Panc1 (cell line): ENCODE data around the gene RALGPS2. TPM values are rescaled to one million over a fixed set of nuclear protein-coding genes. Genes with fewer than 3 reads are reported as not detected.

Experiments used
- ATAC-seq: fragments of 200-7000 bp; cut with Tn5 transposase; 2 replicates; pipeline ENCODE4 v1.9.1; 2020; ENCODE audit warnings: mild to moderate bottlenecking, moderate library complexity
- BruUV-seq: library from RNA; stranded (reverse); fragments of 400-500 nt; replicated peaks from 2 replicates; lab custom pipeline; 2021; lab: Mats Ljungman, UMichigan
- CTCF ChIA-PET: fragments of 300-600 bp; sonication (Branson Sonifier 250); formaldehyde crosslinking; loops from one replicate; lab custom pipeline; 2022; ENCODE audit warnings: antibody characterized with exemption; lab: Charles Lee
- POLR2A ChIA-PET: fragments of 300-600 bp; sonication (Branson Sonifier 250); formaldehyde crosslinking; loops from one replicate; lab custom pipeline; 2022; ENCODE audit warnings: antibody characterized with exemption; lab: Charles Lee
- DNase-seq: peaks from one replicate; pipeline ENCODE4 v3.0.0-alpha.2; 2010; ENCODE audit warnings: low read depth, low spot score
- H3K27ac ChIP-seq: 2 replicates; pipeline ENCODE4 v1.5.1; 2011; ENCODE audit warnings: mild to moderate bottlenecking, low read length, inconsistent platforms
- H3K27me3 ChIP-seq: fragments of 200-500 bp; sonication (Bioruptor generic); 2 replicates; pipeline ENCODE4 v1.6.0; 2014; ENCODE audit warnings: low read length, inconsistent platforms; ENCODE audit not compliant: control insufficient read depth, insufficient read depth
- H3K36me3 ChIP-seq: fragments of 200-500 bp; sonication (Bioruptor generic); 2 replicates; pipeline ENCODE4 v1.5.1; 2014; ENCODE audit warnings: inconsistent platforms, mild to moderate bottlenecking, low read length, moderate library complexity; ENCODE audit not compliant: control insufficient read depth, insufficient read depth
- H3K4me1 ChIP-seq: 2 replicates; pipeline ENCODE4 v1.5.1; 2011; ENCODE audit warnings: inconsistent platforms, mild to moderate bottlenecking, low read length, moderate library complexity; ENCODE audit not compliant: control insufficient read depth, insufficient read depth
- H3K4me3 ChIP-seq, 2 experiments: 2 replicates each; pipeline ENCODE4 v1.5.1; 2011 to 2012; ENCODE audit warnings: low read depth in 2 of 2, low read length in 2 of 2, mild to moderate bottlenecking in 2 of 2, inconsistent platforms in 1 of 2, moderate library complexity in 1 of 2
- H3K9me3 ChIP-seq: fragments of 200-500 bp; sonication (Bioruptor generic); 2 replicates; pipeline ENCODE4 v1.5.1; 2014; ENCODE audit warnings: low read depth, mild to moderate bottlenecking, inconsistent platforms, low read length, moderate library complexity; ENCODE audit not compliant: control insufficient read depth, insufficient read depth
- POLR2AphosphoS5 ChIP-seq: IDR thresholded peaks from 2 replicates; pipeline ENCODE4 v1.6.1; 2012; ENCODE audit warnings: mild to moderate bottlenecking, low read depth, low read length, moderate library complexity
- REST ChIP-seq, 2 experiments: IDR thresholded peaks; 2 replicates each; pipeline ENCODE4 v1.6.1; 2011 to 2012; ENCODE audit warnings: low read depth in 2 of 2, control low read depth in 1 of 2, low read length in 1 of 2, mild to moderate bottlenecking in 1 of 2, moderate library complexity in 1 of 2; ENCODE audit not compliant: insufficient read depth in 1 of 2
- SIN3A ChIP-seq: IDR thresholded peaks from 2 replicates; pipeline ENCODE4 v1.6.1; 2012; ENCODE audit warnings: low read depth, mild to moderate bottlenecking, low read length, moderate library complexity, borderline replicate concordance; ENCODE audit not compliant: insufficient read depth
- TCF7L2 ChIP-seq: IDR thresholded peaks from 2 replicates; pipeline ENCODE4 v1.6.1; 2011; ENCODE audit warnings: mild to moderate bottlenecking, low read depth, low read length, inconsistent platforms
- in situ Hi-C: cut with HindIII; loops from 2 replicates; pipeline ENCODE4 v1.10.0; 2016; ENCODE audit warnings: low sequenced_read_pairs, low pct_unique_long_range_greater_than_20kb
- intact Hi-C: fragments of 100-400 bp; cut with micrococcal nuclease; formaldehyde crosslinking; loops from one replicate; pipeline ENCODE4 v1.10.0; 2022; ENCODE audit not compliant: unreplicated experiment
- total RNA-seq: library from RNA; stranded (reverse); gene quantifications from one replicate; pipeline ENCODE4 v1.2.1, GENCODE V29; 2021; ENCODE audit not compliant: unreplicated experiment
- TF ChIP-seq, protein P1 (sequence below): fragments of 450-650 bp; IDR thresholded peaks from 2 replicates; pipeline ENCODE4 v1.5.1; 2017; ENCODE audit warnings: mild to moderate bottlenecking

Gene RALGPS2
- total RNA-seq, 1 experiment from 2014 or later: 5.4 TPM

GRCh38 chr1:178871551-178872320 lies 146.7 kb downstream of the RALGPS2 start:
- Histone ChIP-seq H3K27ac (no peak overlapping the region), H3K9me3 (no peaks in the 10 kb centered on the region), H3K36me3 (no peaks in the 10 kb centered on the region), H3K27me3 (no peaks in the 10 kb centered on the region; the same call in 1 of the 2 replicates), H3K4me3 (no peak overlapping the region), H3K4me1 (no peaks in the 10 kb centered on the region; the same call in 1 of the 2 replicates)
- in situ Hi-C loops: no loop called here
- CTCF ChIA-PET: no interaction called here
- POLR2A ChIA-PET: no interaction called here
- ATAC-seq: no peak
- no peak for TF ChIP-seq REST (IDR thresholded peaks at IDR 0.05; ENCODE audit: insufficient read depth in 1 of 2, low read depth in 2 of 2, low read length in 1 of 2)
- TF ChIP-seq, protein P1, sequence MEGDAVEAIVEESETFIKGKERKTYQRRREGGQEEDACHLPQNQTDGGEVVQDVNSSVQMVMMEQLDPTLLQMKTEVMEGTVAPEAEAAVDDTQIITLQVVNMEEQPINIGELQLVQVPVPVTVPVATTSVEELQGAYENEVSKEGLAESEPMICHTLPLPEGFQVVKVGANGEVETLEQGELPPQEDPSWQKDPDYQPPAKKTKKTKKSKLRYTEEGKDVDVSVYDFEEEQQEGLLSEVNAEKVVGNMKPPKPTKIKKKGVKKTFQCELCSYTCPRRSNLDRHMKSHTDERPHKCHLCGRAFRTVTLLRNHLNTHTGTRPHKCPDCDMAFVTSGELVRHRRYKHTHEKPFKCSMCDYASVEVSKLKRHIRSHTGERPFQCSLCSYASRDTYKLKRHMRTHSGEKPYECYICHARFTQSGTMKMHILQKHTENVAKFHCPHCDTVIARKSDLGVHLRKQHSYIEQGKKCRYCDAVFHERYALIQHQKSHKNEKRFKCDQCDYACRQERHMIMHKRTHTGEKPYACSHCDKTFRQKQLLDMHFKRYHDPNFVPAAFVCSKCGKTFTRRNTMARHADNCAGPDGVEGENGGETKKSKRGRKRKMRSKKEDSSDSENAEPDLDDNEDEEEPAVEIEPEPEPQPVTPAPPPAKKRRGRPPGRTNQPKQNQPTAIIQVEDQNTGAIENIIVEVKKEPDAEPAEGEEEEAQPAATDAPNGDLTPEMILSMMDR: no peak
- no peak for TF ChIP-seq SIN3A
- TF ChIP-seq TCF7L2: no peak
- no peak for TF ChIP-seq POLR2AphosphoS5
- no peak for DNase-seq
- no TSS peak for BruUV-seq
- intact Hi-C loops: no loop called here

DNA sequence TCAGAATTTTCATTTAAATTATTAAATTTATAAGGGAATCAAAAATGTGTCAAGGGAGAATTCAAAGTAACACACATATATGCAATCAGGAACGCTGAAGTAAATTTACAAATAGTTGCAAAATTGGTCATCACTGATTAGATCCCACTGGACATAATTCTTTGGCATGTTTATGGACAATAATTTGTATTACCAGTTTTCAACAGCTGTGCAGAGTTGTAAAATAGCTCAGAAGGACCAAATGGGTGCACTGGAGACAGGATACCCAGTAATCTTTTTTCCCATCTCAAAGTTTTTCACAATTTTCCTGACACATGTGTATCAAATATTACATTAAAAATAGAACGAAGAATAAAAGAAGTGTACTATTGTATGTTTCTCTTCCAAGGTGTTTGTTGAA lies 149.9 kb downstream of the RALGPS2 start:
- ATAC-seq (no peak), DNase-seq (no peak)
- no peak overlapping the region for H3K27ac ChIP-seq
- ChIA-PET POLR2A (interaction anchor here (0.6 kb wide), 1 partner anchor 510 kb away, joined by 3 read pairs; no protein-coding TSS in a partner anchor), CTCF (no interaction called here)
- no peaks in the 10 kb centered on the region for H3K9me3 ChIP-seq
- intact Hi-C loops (no loop called here), in situ Hi-C loops (no loop called here)
- no TSS peak for BruUV-seq
- no peak overlapping the region for H3K4me3 ChIP-seq
- no peaks in the 10 kb centered on the region for H3K4me1 ChIP-seq
- TF ChIP-seq POLR2AphosphoS5 (no peak), REST (IDR thresholded peaks at IDR 0.05; ENCODE audit: insufficient read depth in 1 of 2, low read depth in 2 of 2, low read length in 1 of 2) (no peak), SIN3A (no peak), TCF7L2 (no peak)
- TF ChIP-seq, protein P1: no peak
- no peaks in the 10 kb centered on the region for H3K36me3 ChIP-seq
- no peaks in the 10 kb centered on the region for H3K27me3 ChIP-seq
